Heart right ventricle (tissue), 16 donors: Measurements from ENCODE around the gene AOAH. TPM values are rescaled to one million over a fixed set of nuclear protein-coding genes. Genes with fewer than 3 reads are reported as not detected.

Source experiments
- ATAC-seq, 8 donors: fragments of 200-7000 bp; cut with Tn5 transposase; one replicate each; pipeline ENCODE4 v1.9.1; 2020; ENCODE audit warnings: mild to moderate bottlenecking in 8 of 8, moderate library complexity in 8 of 8, moderate number of reproducible peaks in 1 of 8
- DNase-seq, 2 donors: peaks; one replicate each; pipeline ENCODE4 v3.0.0-alpha.2; 2020
- H3K27ac ChIP-seq, 10 donors: fragments of 200-600 bp; sonication (generic) in 2 of 10; one replicate each; pipeline versions ENCODE4 v1.5.0 to v1.8.0; 2020 to 2022; ENCODE audit warnings: mild to moderate bottlenecking in 3 of 10
- H3K27me3 ChIP-seq, 7 donors: fragments of 200-600 bp; one replicate each; pipeline ENCODE4 v1.8.0; 2021 to 2022; ENCODE audit warnings: mild to moderate bottlenecking in 2 of 7
- H3K36me3 ChIP-seq, 9 donors: fragments of 200-600 bp; sonication (generic) in 1 of 9; one replicate each; pipeline versions ENCODE4 v1.5.0 to v1.8.0; 2020 to 2022; ENCODE audit warnings: mild to moderate bottlenecking in 2 of 9
- H3K4me1 ChIP-seq, 9 donors: fragments of 200-600 bp; sonication (generic) in 1 of 9; one replicate each; pipeline versions ENCODE4 v1.5.0 to v1.8.0; 2020 to 2022; ENCODE audit warnings: mild to moderate bottlenecking in 4 of 9
- H3K4me3 ChIP-seq, 10 donors: fragments of 200-600 bp; sonication (generic) in 2 of 10; one replicate each; pipeline versions ENCODE4 v1.5.0 to v1.8.0; 2020 to 2022; ENCODE audit warnings: mild to moderate bottlenecking in 7 of 10, moderate library complexity in 2 of 10
- H3K9me3 ChIP-seq, 11 donors: fragments of 200-600 bp in 10 of 11; sonication (generic) in 2 of 11; one replicate each; pipeline versions ENCODE4 v1.5.0 to v1.8.0; 2013 to 2022; ENCODE audit warnings: mild to moderate bottlenecking in 2 of 11, control low read depth in 1 of 11, moderate library complexity in 1 of 11
- CTCF ChIP-seq, 9 donors: fragments of 200-600 bp; sonication (generic) in 2 of 9; IDR thresholded peaks; one replicate each; pipeline versions ENCODE4 v1.5.0 to v1.8.0; 2021 to 2022; ENCODE audit warnings: antibody characterized with exemption in 9 of 9, mild to moderate bottlenecking in 5 of 9, moderate library complexity in 1 of 9
- WGBS, 2 donors: extraction: QIAGEN DNeasy Blood & Tissue Kit; methylation state at CpG; one replicate each; pipeline ENCODE4 v1.1.7; 2013; ENCODE audit warnings: inconsistent platforms in 1 of 2; 5-methylcytosine and 5-hydroxymethylcytosine counted together
- intact Hi-C, 10 donors: fragments of 100-400 bp; cut with DNase I; formaldehyde crosslinking; loops; one replicate each; pipeline versions ENCODE4 v1.11.1 to v1.14.2; 2022
- polyA plus RNA-seq, 2 donors: library from polyadenylated mRNA; stranded (reverse); fragments of 200-250 nt; gene quantifications; one replicate each; pipeline ENCODE4 v1.2.3, GENCODE V29; 2013
- total RNA-seq, 10 donors: library from RNA; stranded (reverse); fragmentation: NEBNext Ultra II Directional in 3 of 10; extraction: Animal tissue kit (Norgen Biotek cat#: 25700) in 3 of 10; gene quantifications; one replicate each; pipeline versions ENCODE4 v1.2.1 to v1.2.4, GENCODE V29; 2021 to 2023
- donor health status: Arrhythmogenic right ventricular cardiomyopathy.
- donor health status: ischemic (EF 13 %, LVEDD 7.1; RV severe dilation, severe dysfunction).
- donor health status: healthy with polysubstance abuse.
- donor health status: DM: no; HTN: yes; CAD: no.
- donor health status: DM: no; HTN: no; CAD: no.
- donor health status: ischemic (EF 25% LVEDD 6.9; RV normal size, moderate dysfunction).
- donor health status: ischemic (EF 25% LVEDD 5.7; RV mildly dilated, moderate dysfunction).
- donor health status: healthy.
- donor health status: DM: yes; HTN: yes; CAD: no.
- donor health status: Ischemic cardiomyopathy.
- donor health status: ischemic (EF 35%, LVEDD 5.7; RV mildly dilated, moderate dysfunction).
- donor health status: nonischemic (EF 11% LVEDD 7.7; RV severe dilation, severe dysfunction).
- donor health status: DM: yes; HTN: yes; CAD: no.
- donor health status: PGD.
- donor health status: ischemic (EF 29% LVEDD 5.4; RV normal size, mild dysfunction).
- donor health status: nonischemic (EF 23%, LVEDD 6.1; RV moderate dilation, normal function).

The AOAH gene
- total and polyA plus RNA-seq, 12 donors = 0.70 to 19.5 (median 1.6) TPM

- intact Hi-C loops = no loop called here
- ATAC-seq (no peak), DNase-seq (no peak)
- no peak for TF ChIP-seq CTCF (IDR thresholded peaks at IDR 0.05)
- H3K36me3 ChIP-seq = no peaks in the 10 kb centered on the region
- H3K27ac ChIP-seq = peak overlapping the region in 1 of 10 donors; percentile 32
- peaks cover 0 to 39% (median 4%) of the 10 kb centered on the region in 11 donors for H3K9me3 ChIP-seq
- H3K4me1 ChIP-seq = peaks cover 0 to 28% (median 0%) of the 10 kb centered on the region in 9 donors
- 73 to 82% methylated on average over 1 of the region's 1 CpG for WGBS, 2 donors
- H3K27me3 ChIP-seq = no peaks in the 10 kb centered on the region
- no peak overlapping the region for H3K4me3 ChIP-seq
These were observed 8.5 kb upstream of the AOAH start for GRCh38 chr7:36732806-36733205.

GRCh38 chr7:36730046-36730445, 5.8 kb upstream of the AOAH start:
- no peak for DNase-seq
- Histone ChIP-seq H3K27me3 (no peaks in the 10 kb centered on the region), H3K27ac (no peak overlapping the region), H3K4me1 (peaks cover 0 to 26% (median 0%) of the 10 kb centered on the region in 9 donors), H3K9me3 (peaks cover 0 to 39% (median 4%) of the 10 kb centered on the region in 11 donors), H3K4me3 (no peak overlapping the region), H3K36me3 (no peaks in the 10 kb centered on the region)
- no peak for ATAC-seq
- no peak for TF ChIP-seq CTCF (IDR thresholded peaks at IDR 0.05)
- intact Hi-C loops = no loop called here
- 73 to 94% methylated on average over 2 of the region's 2 CpGs for WGBS, 2 donors

GRCh38 chr7:36728143-36728542, 3.8 kb upstream of the AOAH start:
- peaks cover 0 to 39% (median 4%) of the 10 kb centered on the region in 11 donors for H3K9me3 ChIP-seq
- WGBS, 2 donors = 78 to 86% methylated on average over 2 of the region's 2 CpGs
- no peak for DNase-seq
- TF ChIP-seq CTCF (IDR thresholded peaks at IDR 0.05) = no peak
- H3K4me1 ChIP-seq = peaks cover 0 to 31% (median 0%) of the 10 kb centered on the region in 9 donors
- no peak overlapping the region for H3K4me3 ChIP-seq
- no peaks in the 10 kb centered on the region for H3K27me3 ChIP-seq
- intact Hi-C loops = no loop called here
- H3K36me3 ChIP-seq = no peaks in the 10 kb centered on the region
- H3K27ac ChIP-seq = no peak overlapping the region
- ATAC-seq = no peak

GRCh38 chr7:36726806-36727503, 2.7 kb upstream of the AOAH start:
- no peaks in the 10 kb centered on the region for H3K36me3 ChIP-seq
- no peak overlapping the region for H3K4me3 ChIP-seq
- intact Hi-C loops = no loop called here
- H3K27me3 ChIP-seq = no peaks in the 10 kb centered on the region
- no peak for DNase-seq
- H3K4me1 ChIP-seq = peaks cover 0 to 36% (median 0%) of the 10 kb centered on the region in 9 donors
- TF ChIP-seq CTCF (IDR thresholded peaks at IDR 0.05) = no peak
- peaks cover 0 to 34% (median 4%) of the 10 kb centered on the region in 11 donors for H3K9me3 ChIP-seq
- 75 to 81% methylated on average over 4 of the region's 4 CpGs for whole genome bisulfite sequencing, 2 donors
- peak in 2 of 8 donors; percentile 17 to 31 for ATAC-seq
- H3K27ac ChIP-seq = peak overlapping the region in 1 of 10 donors; percentile 91
